A549 treated with CpdA at 1 μM for 4 hours (cell line): ENCODE data around the gene LCE2A. TPM values are rescaled to one million over a fixed set of nuclear protein-coding genes. Genes with fewer than 3 reads are reported as not detected.

ENCODE experiments used
- total RNA-seq: library from RNA; stranded (reverse); fragments of 200-300 nt; extraction: Qiagen RNA extraction; gene quantifications from 5 replicates; pipeline ENCODE4 v1.2.3, GENCODE V29; 2022; ENCODE audit warnings: low read depth

LCE2A gene
- total RNA-seq = not detected in 5 replicates

GRCh38 chr1:152697701-152698600 is at the start of gene LCE2A:
TSS of gene LCE2A (plus strand) at chr1:152698345. CDS start at chr1:152698902, 557 bp downstream.

GRCh38 chr1:152663098-152663497 is 35.0 kb upstream of the LCE2A start, which contains the start of gene LCE2D:
TSS of gene LCE2D (plus strand) at chr1:152663380. CDS start at chr1:152664106, 726 bp downstream.

GRCh38 chr1:152674983-152675382 is 23.2 kb upstream of the LCE2A start, which contains the start of gene LCE2C:
TSS of gene LCE2C (plus strand) at chr1:152675279. CDS start at chr1:152676016, 737 bp downstream.

GRCh38 chr1:152685823-152686222 is 12.3 kb upstream of the LCE2A start, which contains the start of gene LCE2B:
TSS of gene LCE2B (plus strand) at chr1:152686123. CDS start at chr1:152686844, 721 bp downstream.

GRCh38 chr1:152707860-152708259 is 9.7 kb downstream of the LCE2A start, which contains the start of gene LCE4A:
TSS of gene LCE4A (plus strand) at chr1:152708160. CDS start at chr1:152709076, 916 bp downstream.

Other genes with a start within 250 kb of the LCE2A start
- 0.18 TPM in 1 of 5 replicates, not detected in the others for gene LCE5A, start 187.5 kb upstream of the LCE2A start, total RNA-seq
- 0.24 to 0.57 TPM (median 0.48 TPM) in 3 of 5 replicates, not detected in the others for gene CRCT1, start 183.9 kb upstream of the LCE2A start, total RNA-seq
- gene LCE3E, start 131.6 kb upstream of the LCE2A start, total RNA-seq = not detected in 5 replicates
- gene LCE3D, start 117.8 kb upstream of the LCE2A start, total RNA-seq = 0.34 to 0.80 TPM (median 0.59 TPM) in 5 replicates
- gene LCE3C, start 98.1 kb upstream of the LCE2A start, total RNA-seq = not detected in 5 replicates
- gene LCE3B, start 84.5 kb upstream of the LCE2A start, total RNA-seq = not detected in 5 replicates
- gene LCE3A, start 75.2 kb upstream of the LCE2A start, total RNA-seq = not detected in 5 replicates
- not detected in 5 replicates for gene LCE2D, start 35.0 kb upstream of the LCE2A start, total RNA-seq
- gene LCE2C, start 23.1 kb upstream of the LCE2A start, total RNA-seq = not detected in 5 replicates
- not detected in 5 replicates for gene LCE2B, start 12.2 kb upstream of the LCE2A start, total RNA-seq
- gene LCE4A, start 9.8 kb downstream of the LCE2A start, total RNA-seq = not detected in 5 replicates
- not detected in 5 replicates for gene KPRP, start 59.7 kb downstream of the LCE2A start, total RNA-seq
- gene LCE1F, start 76.8 kb downstream of the LCE2A start, total RNA-seq = not detected in 5 replicates
- not detected in 5 replicates for gene LCE1E, start 87.9 kb downstream of the LCE2A start, total RNA-seq
- not detected in 5 replicates for gene LCE1D, start 98.4 kb downstream of the LCE2A start, total RNA-seq
- not detected in 5 replicates for gene LCE1C, start 108.3 kb downstream of the LCE2A start, total RNA-seq
- not detected in 5 replicates for gene LCE1B, start 113.6 kb downstream of the LCE2A start, total RNA-seq
- gene LCE1A, start 129.1 kb downstream of the LCE2A start, total RNA-seq = not detected in 5 replicates
- gene LCE6A, start 144.5 kb downstream of the LCE2A start, total RNA-seq = not detected in 5 replicates
- not detected in 5 replicates for gene LCE7A, start 161.7 kb downstream of the LCE2A start, total RNA-seq
- gene SMCP, start 180.0 kb downstream of the LCE2A start, total RNA-seq = not detected in 5 replicates
- 0.03 TPM in 1 of 5 replicates, not detected in the others for gene IVL, start 210.2 kb downstream of the LCE2A start, total RNA-seq
- gene SPRR5, start 248.9 kb downstream of the LCE2A start, total RNA-seq = not detected in 5 replicates